HL-60 (cell line): ENCODE data around the gene LDHAL6A.
A peak's percentile ranks its signal among the peaks of the same experiment; 100 is the strongest.
"Not testable (repeated sequence)": the region's sequence is repeated elsewhere in the genome, so short reads cannot be mapped to it uniquely, and the experiment has no call there.

ENCODE experiments used
- DNase-seq, 2 experiments: peaks; one replicate each; pipeline ENCODE4 v3.0.0-alpha.2; 2010 to 2020; ENCODE audit warnings: low read depth in 1 of 2, low spot score in 1 of 2
- H3K27ac ChIP-seq: fragments of 250-450 bp; sonication (Bioruptor Pico); replicated peaks from 2 replicates; pipeline ENCODE4 v1.5.1; 2020; ENCODE audit warnings: mild to moderate bottlenecking, moderate library complexity
- H3K27me3 ChIP-seq: fragments of 250-450 bp; sonication (Bioruptor Pico); 2 replicates; pipeline ENCODE4 v1.5.1; 2021; ENCODE audit warnings: mild to moderate bottlenecking, moderate library complexity; ENCODE audit not compliant: insufficient read depth, poor library complexity, severe bottlenecking
- H3K4me3 ChIP-seq: replicated peaks from 2 replicates; pipeline ENCODE4 v1.5.1; 2011; ENCODE audit warnings: mild to moderate bottlenecking, control low read depth, low read length; ENCODE audit not compliant: insufficient read depth
- GABPA ChIP-seq: IDR thresholded peaks from 2 replicates; pipeline ENCODE4 v1.6.1; 2012; ENCODE audit warnings: low read depth
- POLR2AphosphoS5 ChIP-seq: IDR thresholded peaks from 2 replicates; pipeline ENCODE4 v1.6.1; 2012; ENCODE audit warnings: low read depth
- SPI1 ChIP-seq: IDR thresholded peaks from 2 replicates; pipeline ENCODE4 v1.6.1; 2012; ENCODE audit warnings: low read depth, mild to moderate bottlenecking, borderline replicate concordance
- long read RNA-seq: library from polyadenylated mRNA; unstranded; transcript quantifications from one replicate; pipeline ENCODE4 v2.0.0, GENCODE V29; 2020
- TF ChIP-seq, protein P1 (sequence below): IDR thresholded peaks from one replicate; pipeline ENCODE4 v1.5.1; 2011; ENCODE audit warnings: low read length, control low read depth, inconsistent platforms; ENCODE audit not compliant: insufficient read depth
- TF ChIP-seq, protein P2 (sequence below): IDR thresholded peaks from 2 replicates; pipeline ENCODE4 v1.6.1; 2012; ENCODE audit warnings: low read depth; ENCODE audit not compliant: insufficient replicate concordance

The LDHAL6A gene
- long read RNA-seq: 0 reads

DNA sequence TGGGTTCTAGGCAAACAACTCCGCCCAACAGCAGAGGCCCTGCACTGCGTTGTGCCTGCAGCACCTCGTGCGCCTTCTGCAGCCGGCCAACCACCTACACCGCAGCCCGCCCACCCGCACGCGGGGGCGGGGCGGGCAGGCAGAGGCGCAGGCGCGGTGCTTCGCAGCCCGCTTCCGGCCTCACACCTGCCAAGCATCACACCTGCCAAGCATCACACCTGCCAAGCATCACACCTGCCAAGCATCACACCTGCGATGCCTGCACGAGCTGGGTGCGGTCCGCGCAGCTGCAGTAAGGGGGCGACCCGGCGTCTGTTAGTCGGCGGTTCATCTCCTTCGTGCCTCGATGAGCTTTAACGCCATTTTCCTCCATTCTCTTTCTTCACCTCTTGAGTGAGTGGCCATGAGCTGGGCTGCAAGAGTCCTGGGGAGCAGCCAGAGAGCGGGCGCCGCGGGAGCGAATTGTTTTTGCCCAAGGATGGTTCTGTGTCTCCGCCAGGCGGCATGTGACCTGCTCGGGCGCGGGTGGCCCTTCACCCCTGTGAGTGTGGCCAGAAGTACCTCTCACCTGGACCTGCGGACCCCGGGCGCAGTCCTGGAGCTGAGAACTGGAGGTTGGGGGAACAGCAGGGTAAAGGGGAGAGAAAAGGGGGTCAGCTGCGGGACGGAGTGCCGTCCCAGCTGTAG is at the start of gene LDHAL6A:
Gene LDHAL6A (plus strand): TSS at position 171 of the 687 bp plus-strand sequence. CDS start 825 bp downstream, outside the sequence.
- H3K4me3 ChIP-seq: peak within 1 kb of the TSS; percentile 46
- peak; percentile 14 to 20 for DNase-seq
- H3K27ac ChIP-seq: no peak within 1 kb of the TSS
- no peaks in the 10 kb centered on the region for H3K27me3 ChIP-seq
- TF ChIP-seq, protein P1, sequence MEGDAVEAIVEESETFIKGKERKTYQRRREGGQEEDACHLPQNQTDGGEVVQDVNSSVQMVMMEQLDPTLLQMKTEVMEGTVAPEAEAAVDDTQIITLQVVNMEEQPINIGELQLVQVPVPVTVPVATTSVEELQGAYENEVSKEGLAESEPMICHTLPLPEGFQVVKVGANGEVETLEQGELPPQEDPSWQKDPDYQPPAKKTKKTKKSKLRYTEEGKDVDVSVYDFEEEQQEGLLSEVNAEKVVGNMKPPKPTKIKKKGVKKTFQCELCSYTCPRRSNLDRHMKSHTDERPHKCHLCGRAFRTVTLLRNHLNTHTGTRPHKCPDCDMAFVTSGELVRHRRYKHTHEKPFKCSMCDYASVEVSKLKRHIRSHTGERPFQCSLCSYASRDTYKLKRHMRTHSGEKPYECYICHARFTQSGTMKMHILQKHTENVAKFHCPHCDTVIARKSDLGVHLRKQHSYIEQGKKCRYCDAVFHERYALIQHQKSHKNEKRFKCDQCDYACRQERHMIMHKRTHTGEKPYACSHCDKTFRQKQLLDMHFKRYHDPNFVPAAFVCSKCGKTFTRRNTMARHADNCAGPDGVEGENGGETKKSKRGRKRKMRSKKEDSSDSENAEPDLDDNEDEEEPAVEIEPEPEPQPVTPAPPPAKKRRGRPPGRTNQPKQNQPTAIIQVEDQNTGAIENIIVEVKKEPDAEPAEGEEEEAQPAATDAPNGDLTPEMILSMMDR: no peak
- no peak for TF ChIP-seq POLR2AphosphoS5
- TF ChIP-seq, protein P2, sequence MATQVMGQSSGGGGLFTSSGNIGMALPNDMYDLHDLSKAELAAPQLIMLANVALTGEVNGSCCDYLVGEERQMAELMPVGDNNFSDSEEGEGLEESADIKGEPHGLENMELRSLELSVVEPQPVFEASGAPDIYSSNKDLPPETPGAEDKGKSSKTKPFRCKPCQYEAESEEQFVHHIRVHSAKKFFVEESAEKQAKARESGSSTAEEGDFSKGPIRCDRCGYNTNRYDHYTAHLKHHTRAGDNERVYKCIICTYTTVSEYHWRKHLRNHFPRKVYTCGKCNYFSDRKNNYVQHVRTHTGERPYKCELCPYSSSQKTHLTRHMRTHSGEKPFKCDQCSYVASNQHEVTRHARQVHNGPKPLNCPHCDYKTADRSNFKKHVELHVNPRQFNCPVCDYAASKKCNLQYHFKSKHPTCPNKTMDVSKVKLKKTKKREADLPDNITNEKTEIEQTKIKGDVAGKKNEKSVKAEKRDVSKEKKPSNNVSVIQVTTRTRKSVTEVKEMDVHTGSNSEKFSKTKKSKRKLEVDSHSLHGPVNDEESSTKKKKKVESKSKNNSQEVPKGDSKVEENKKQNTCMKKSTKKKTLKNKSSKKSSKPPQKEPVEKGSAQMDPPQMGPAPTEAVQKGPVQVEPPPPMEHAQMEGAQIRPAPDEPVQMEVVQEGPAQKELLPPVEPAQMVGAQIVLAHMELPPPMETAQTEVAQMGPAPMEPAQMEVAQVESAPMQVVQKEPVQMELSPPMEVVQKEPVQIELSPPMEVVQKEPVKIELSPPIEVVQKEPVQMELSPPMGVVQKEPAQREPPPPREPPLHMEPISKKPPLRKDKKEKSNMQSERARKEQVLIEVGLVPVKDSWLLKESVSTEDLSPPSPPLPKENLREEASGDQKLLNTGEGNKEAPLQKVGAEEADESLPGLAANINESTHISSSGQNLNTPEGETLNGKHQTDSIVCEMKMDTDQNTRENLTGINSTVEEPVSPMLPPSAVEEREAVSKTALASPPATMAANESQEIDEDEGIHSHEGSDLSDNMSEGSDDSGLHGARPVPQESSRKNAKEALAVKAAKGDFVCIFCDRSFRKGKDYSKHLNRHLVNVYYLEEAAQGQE: no peak
- no peak for TF ChIP-seq GABPA
- TF ChIP-seq SPI1: no peak

DNA sequence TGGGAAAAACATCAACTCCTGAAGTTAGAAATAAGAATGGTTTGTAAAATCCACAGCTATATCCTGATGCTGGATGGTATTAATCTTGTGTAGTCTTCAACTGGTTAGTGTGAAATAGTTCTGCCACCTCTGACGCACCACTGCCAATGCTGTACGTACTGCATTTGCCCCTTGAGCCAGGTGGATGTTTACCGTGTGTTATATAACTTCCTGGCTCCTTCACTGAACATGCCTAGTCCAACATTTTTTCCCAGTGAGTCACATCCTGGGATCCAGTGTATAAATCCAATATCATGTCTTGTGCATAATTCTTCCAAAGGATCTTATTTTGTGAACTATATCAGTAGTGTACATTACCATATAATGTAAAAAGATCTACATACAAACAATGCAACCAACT is 48.3 kb upstream of the LDHAL6A start:
- not testable (repeated sequence) for H3K4me3 ChIP-seq, H3K27me3 ChIP-seq, H3K27ac ChIP-seq, DNase-seq

DNA sequence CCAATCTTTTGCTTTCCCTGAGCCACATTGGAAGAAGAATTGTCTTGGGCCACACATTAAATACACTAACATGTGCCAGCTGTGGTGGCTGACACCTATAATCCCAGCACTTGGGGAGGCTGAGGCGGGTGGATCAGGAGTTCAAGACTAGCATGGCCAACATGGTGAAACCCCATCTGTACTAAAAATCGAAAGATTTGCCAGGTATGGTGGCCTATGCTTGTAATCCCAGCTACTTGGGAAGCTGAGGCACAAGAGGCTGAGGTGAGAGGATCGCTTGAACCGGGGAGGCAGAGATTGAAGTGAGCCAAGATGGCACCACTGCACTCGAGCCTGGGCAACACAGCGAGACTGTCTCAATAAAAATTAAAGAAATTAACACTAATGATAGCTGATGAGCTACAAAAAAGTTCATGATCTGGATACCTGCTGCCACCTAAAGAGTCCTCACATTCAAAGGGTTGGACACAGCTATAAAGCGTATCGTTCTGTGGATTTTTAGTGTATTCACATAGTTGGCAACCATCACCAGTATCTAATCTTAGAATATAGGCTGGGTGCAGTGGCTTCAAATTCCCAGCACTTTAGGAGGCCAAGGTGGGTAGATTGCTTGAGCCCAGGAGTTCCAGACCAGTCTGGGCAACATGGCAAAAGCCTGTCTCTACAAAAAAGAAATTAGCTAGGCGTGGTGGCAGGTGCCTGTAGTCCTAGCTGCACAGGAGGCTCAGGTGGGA is 46.9 kb upstream of the LDHAL6A start:
- Histone ChIP-seq H3K27ac (no peak overlapping the region), H3K4me3 (no peak overlapping the region), H3K27me3 (no peaks in the 10 kb centered on the region)
- TF ChIP-seq SPI1 (no peak), GABPA (no peak), POLR2AphosphoS5 (peak; percentile 80)
- TF ChIP-seq, protein P2: no peak
- TF ChIP-seq, protein P1: no peak
- DNase-seq: no peak

DNA sequence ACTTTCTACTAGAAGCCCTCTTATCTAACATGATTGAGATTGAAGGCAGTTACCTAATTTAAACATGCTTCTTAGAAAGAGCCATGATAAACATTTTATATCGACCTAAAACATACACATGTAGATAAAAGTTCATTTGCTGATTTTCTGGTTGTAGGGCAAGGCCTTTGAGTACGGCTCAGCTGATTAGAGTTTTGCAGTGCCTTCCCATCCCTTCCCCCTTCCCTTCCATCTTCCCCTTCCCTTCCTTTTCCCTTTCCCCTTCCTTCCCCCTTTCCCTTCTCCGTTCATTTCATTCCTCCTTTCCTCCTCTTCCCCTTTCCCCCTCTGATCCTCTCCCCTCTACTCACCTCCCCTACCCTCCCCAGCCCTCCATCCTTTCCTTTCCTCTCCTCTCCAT is 39.2 kb upstream of the LDHAL6A start:
- DNase-seq: no peak
- H3K27ac ChIP-seq: no peak overlapping the region
- H3K4me3 ChIP-seq: no peak overlapping the region
- TF ChIP-seq, protein P1: no peak
- no peak for TF ChIP-seq SPI1
- TF ChIP-seq POLR2AphosphoS5: no peak
- no peaks in the 10 kb centered on the region for H3K27me3 ChIP-seq
